Trophoblast cell (in vitro differentiated cells and primary cell): ENCODE data around the gene YBX2.
A peak's percentile ranks its signal among the peaks of the same experiment; 100 is the strongest.

ENCODE experiments used
- DNase-seq, 2 donors: peaks; one replicate each; pipeline ENCODE4 v3.0.0-alpha.2; 2016
- H2AFZ ChIP-seq: 2 replicates; pipeline ENCODE4 v1.6.1; 2013; ENCODE audit warnings: low read length, moderate library complexity, mild to moderate bottlenecking; ENCODE audit not compliant: insufficient read depth, poor library complexity
- H2AK5ac ChIP-seq: 2 replicates; pipeline ENCODE4 v1.6.1; 2013; ENCODE audit warnings: mild to moderate bottlenecking, low read length
- H2BK120ac ChIP-seq: 2 replicates; pipeline ENCODE4 v1.6.1; 2013; ENCODE audit warnings: low read length, mild to moderate bottlenecking, moderate library complexity; ENCODE audit not compliant: insufficient read depth, poor library complexity
- H2BK12ac ChIP-seq: 2 replicates; pipeline ENCODE4 v1.6.1; 2013; ENCODE audit warnings: mild to moderate bottlenecking, low read length, moderate library complexity
- H2BK5ac ChIP-seq: 2 replicates; pipeline ENCODE4 v1.6.1; 2013; ENCODE audit warnings: low read length, low read depth, moderate library complexity, mild to moderate bottlenecking; ENCODE audit not compliant: poor library complexity
- H3K14ac ChIP-seq: 2 replicates; pipeline ENCODE4 v1.6.1; 2013; ENCODE audit warnings: mild to moderate bottlenecking, low read length
- H3K18ac ChIP-seq: 2 replicates; pipeline ENCODE4 v1.6.1; 2013; ENCODE audit warnings: mild to moderate bottlenecking, low read length
- H3K23ac ChIP-seq: 2 replicates; pipeline ENCODE4 v1.6.1; 2013; ENCODE audit warnings: low read length
- H3K27ac ChIP-seq: 2 replicates; pipeline ENCODE4 v1.5.1; 2013; ENCODE audit warnings: low read depth, mild to moderate bottlenecking, inconsistent platforms, low read length, moderate library complexity
- H3K27me3 ChIP-seq: 2 replicates; pipeline ENCODE4 v1.6.1; 2013; ENCODE audit warnings: inconsistent platforms, mild to moderate bottlenecking, low read length, moderate library complexity; ENCODE audit not compliant: insufficient read depth
- H3K36me3 ChIP-seq, 2 experiments: 1 replicate in 1 of 2; 2 replicates in 1 of 2; pipeline ENCODE4 v1.6.1; 2013; ENCODE audit warnings: low read length in 2 of 2, mild to moderate bottlenecking in 2 of 2, moderate library complexity in 1 of 2; ENCODE audit not compliant: insufficient read depth in 2 of 2, control insufficient read depth in 1 of 2
- H3K4ac ChIP-seq: 2 replicates; pipeline ENCODE4 v1.6.1; 2013; ENCODE audit warnings: low read depth, mild to moderate bottlenecking, low read length, moderate library complexity
- H3K4me1 ChIP-seq, 2 experiments: 1 replicate in 1 of 2; 2 replicates in 1 of 2; pipeline ENCODE4 v1.6.1; 2013; ENCODE audit warnings: low read length in 2 of 2, mild to moderate bottlenecking in 2 of 2, moderate library complexity in 1 of 2; ENCODE audit not compliant: insufficient read depth in 2 of 2, control insufficient read depth in 1 of 2
- H3K4me2 ChIP-seq: 2 replicates; pipeline ENCODE4 v1.6.1; 2013; ENCODE audit warnings: inconsistent platforms, mild to moderate bottlenecking, low read length, moderate library complexity
- H3K4me3 ChIP-seq: 2 replicates; pipeline ENCODE4 v1.5.1; 2013; ENCODE audit warnings: mild to moderate bottlenecking, low read depth, low read length, inconsistent platforms
- H3K79me1 ChIP-seq: one replicate; pipeline ENCODE4 v1.6.1; 2013; ENCODE audit warnings: low read length
- H3K79me2 ChIP-seq: 2 replicates; pipeline ENCODE4 v1.6.1; 2013; ENCODE audit warnings: low read length, mild to moderate bottlenecking; ENCODE audit not compliant: control insufficient read depth, insufficient read depth, poor library complexity
- H3K9ac ChIP-seq: 2 replicates; pipeline ENCODE4 v1.6.1; 2013; ENCODE audit warnings: mild to moderate bottlenecking, low read length
- H3K9me3 ChIP-seq: 2 replicates; pipeline ENCODE4 v1.6.1; 2013; ENCODE audit warnings: low read depth, mild to moderate bottlenecking, control low read depth, inconsistent platforms, low read length; ENCODE audit not compliant: insufficient read depth
- H4K12ac ChIP-seq: 2 replicates; pipeline ENCODE4 v1.6.1; 2013; ENCODE audit warnings: low read depth, mild to moderate bottlenecking, low read length, moderate library complexity
- H4K8ac ChIP-seq: 2 replicates; pipeline ENCODE4 v1.6.1; 2013; ENCODE audit warnings: low read depth, mild to moderate bottlenecking, low read length, moderate library complexity
- H4K91ac ChIP-seq: one replicate; pipeline ENCODE4 v1.6.1; 2013; ENCODE audit warnings: low read depth, mild to moderate bottlenecking, low read length, moderate library complexity
- WGBS: extraction: QIAGEN DNeasy Blood & Tissue Kit; methylation state at CpG from one replicate; pipeline ENCODE4 v1.1.7; 2013; ENCODE audit warnings: missing lambda C conversion rate; ENCODE audit not compliant: insufficient read length, insufficient coverage; ENCODE audit errors: extremely low coverage; 5-methylcytosine and 5-hydroxymethylcytosine counted together

The YBX2 gene

DNA sequence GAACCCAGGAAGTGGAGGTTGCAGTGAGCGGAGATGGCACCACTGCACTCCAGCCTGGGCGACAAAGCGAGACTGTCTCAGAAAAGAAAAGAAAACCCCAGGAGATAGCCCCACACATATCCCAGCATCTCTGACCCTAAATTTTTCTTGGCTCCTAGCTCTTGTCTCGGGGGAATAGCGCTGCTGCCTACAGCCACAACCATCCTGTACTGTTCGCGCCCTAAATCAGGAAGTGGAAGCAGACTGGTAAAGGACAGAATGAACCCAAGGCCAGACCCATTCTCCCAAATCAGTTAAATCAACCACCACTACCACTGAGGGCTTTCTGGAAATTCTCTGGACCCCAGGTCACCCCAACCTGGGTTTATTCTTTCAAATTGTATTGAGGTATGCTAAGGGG, 44.6 kb downstream of the YBX2 start:
- no peak overlapping the region for H2AFZ ChIP-seq
- peak overlapping the region; percentile 99 for H3K4ac ChIP-seq
- peak overlapping the region; percentile 97 for H3K4me2 ChIP-seq
- no peak overlapping the region for H2BK5ac ChIP-seq
- H3K23ac ChIP-seq, result peak overlapping the region; percentile 95
- H3K79me2 ChIP-seq, result peaks cover 30% of the 10 kb centered on the region
- H3K18ac ChIP-seq, result no peak overlapping the region
- H4K12ac ChIP-seq, result no peak overlapping the region
- no peak overlapping the region for H3K4me3 ChIP-seq
- no peak overlapping the region for H3K14ac ChIP-seq
- H3K36me3 ChIP-seq, result peaks cover 12 to 22% of the 10 kb centered on the region in 2 experiments
- no peak overlapping the region for H4K8ac ChIP-seq
- H3K79me1 ChIP-seq, result peaks cover 17% of the 10 kb centered on the region
- peak overlapping the region; percentile 83 for H3K9ac ChIP-seq
- H3K27me3 ChIP-seq, result no peaks in the 10 kb centered on the region
- peaks cover 6 to 10% of the 10 kb centered on the region in 2 experiments for H3K4me1 ChIP-seq
- no peak overlapping the region for H4K91ac ChIP-seq
- H3K9me3 ChIP-seq, result peaks cover 1% of the 10 kb centered on the region
- H2AK5ac ChIP-seq, result no peak overlapping the region
- WGBS, result no CpG with 5 or more reads among the region's 7 CpGs
- H2BK120ac ChIP-seq, result no peak overlapping the region
- H3K27ac ChIP-seq, result no peak overlapping the region
- H2BK12ac ChIP-seq, result no peak overlapping the region
- no peak for DNase-seq

- Histone ChIP-seq H3K4me2 (no peak overlapping the region), H3K27ac (no peak overlapping the region), H2BK12ac (no peak overlapping the region), H2BK120ac (no peak overlapping the region), H3K9ac (no peak overlapping the region), H4K12ac (no peak overlapping the region), H3K4me1 (peaks cover 6 to 10% of the 10 kb centered on the region in 2 experiments), H3K23ac (no peak overlapping the region), H3K79me1 (peaks cover 17% of the 10 kb centered on the region), H3K36me3 (peaks cover 16 to 23% of the 10 kb centered on the region in 2 experiments), H3K9me3 (no peaks in the 10 kb centered on the region), H4K8ac (no peak overlapping the region), H3K4ac (peak overlapping the region; percentile 66), H2AK5ac (no peak overlapping the region), H3K4me3 (no peak overlapping the region), H3K27me3 (no peaks in the 10 kb centered on the region), H3K14ac (no peak overlapping the region), H3K18ac (no peak overlapping the region), H4K91ac (no peak overlapping the region), H2AFZ (no peak overlapping the region), H2BK5ac (no peak overlapping the region), H3K79me2 (peaks cover 30% of the 10 kb centered on the region)
- no peak for DNase-seq
- WGBS, result no CpG with 5 or more reads among the region's 6 CpGs
Measured at GRCh38 chr17:7249214-7249613, 45.2 kb downstream of the YBX2 start.

DNA sequence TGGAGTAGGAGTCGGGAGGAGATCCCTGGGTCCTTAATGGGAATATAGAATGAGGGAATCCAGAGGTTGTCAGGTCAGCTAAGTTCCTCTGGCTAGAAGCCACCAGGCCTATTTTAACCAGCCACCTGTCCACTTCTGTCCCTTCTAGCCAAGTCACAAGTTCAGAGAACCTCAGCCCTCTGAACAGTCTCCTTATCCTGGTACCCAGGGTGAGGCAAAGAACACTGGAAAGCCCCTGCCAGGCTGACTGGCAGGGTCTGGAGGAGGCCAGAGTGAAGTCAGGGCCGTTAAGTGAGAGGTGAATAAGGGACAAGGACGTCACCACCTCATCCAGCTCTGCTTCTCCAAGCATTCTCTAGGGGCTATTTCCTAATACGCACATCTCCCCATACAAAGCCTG, 45.6 kb downstream of the YBX2 start:
- Histone ChIP-seq H3K79me2 (peaks cover 30% of the 10 kb centered on the region), H4K12ac (no peak overlapping the region), H3K4me2 (no peak overlapping the region), H4K8ac (no peak overlapping the region), H3K23ac (peak overlapping the region; percentile 31), H2BK120ac (no peak overlapping the region), H3K9ac (no peak overlapping the region), H3K14ac (no peak overlapping the region), H3K27me3 (no peaks in the 10 kb centered on the region), H3K4me1 (peaks cover 6 to 10% of the 10 kb centered on the region in 2 experiments), H4K91ac (no peak overlapping the region), H2BK5ac (no peak overlapping the region), H2BK12ac (no peak overlapping the region), H3K36me3 (peaks cover 19 to 25% of the 10 kb centered on the region in 2 experiments), H3K9me3 (no peaks in the 10 kb centered on the region), H3K27ac (no peak overlapping the region), H3K4me3 (no peak overlapping the region), H3K18ac (no peak overlapping the region), H3K4ac (peak overlapping the region; percentile 66), H2AK5ac (no peak overlapping the region), H3K79me1 (peaks cover 17% of the 10 kb centered on the region), H2AFZ (no peak overlapping the region)
- no CpG with 5 or more reads among the region's 4 CpGs for WGBS
- DNase-seq, result no peak

- no peak overlapping the region for H4K8ac ChIP-seq
- no peaks in the 10 kb centered on the region for H3K27me3 ChIP-seq
- H3K4me1 ChIP-seq, result peaks cover 7 to 8% of the 10 kb centered on the region in 2 experiments
- no peak overlapping the region for H4K91ac ChIP-seq
- H3K23ac ChIP-seq, result no peak overlapping the region
- H3K4me3 ChIP-seq, result no peak overlapping the region
- peaks cover 20 to 27% of the 10 kb centered on the region in 2 experiments for H3K36me3 ChIP-seq
- H3K79me2 ChIP-seq, result peaks cover 35% of the 10 kb centered on the region
- no peak overlapping the region for H4K12ac ChIP-seq
- H3K4me2 ChIP-seq, result no peak overlapping the region
- H3K79me1 ChIP-seq, result peaks cover 23% of the 10 kb centered on the region
- no peak overlapping the region for H3K18ac ChIP-seq
- H2BK12ac ChIP-seq, result no peak overlapping the region
- no peak overlapping the region for H2BK120ac ChIP-seq
- no peak overlapping the region for H3K27ac ChIP-seq
- no peak for DNase-seq
- no peaks in the 10 kb centered on the region for H3K9me3 ChIP-seq
- no peak overlapping the region for H2AK5ac ChIP-seq
- H2AFZ ChIP-seq, result no peak overlapping the region
- no CpG with 5 or more reads among the region's 5 CpGs for WGBS
- H3K14ac ChIP-seq, result no peak overlapping the region
- no peak overlapping the region for H3K9ac ChIP-seq
- no peak overlapping the region for H2BK5ac ChIP-seq
- H3K4ac ChIP-seq, result no peak overlapping the region
Measured at GRCh38 chr17:7246779-7247178, 47.7 kb downstream of the YBX2 start.
